ENCODE measurements around the gene GAS2L2. TPM values are rescaled to one million over a fixed set of nuclear protein-coding genes. Genes with fewer than 3 reads are reported as not detected.

Gene GAS2L2
- total RNA-seq, 1 experiment from 2014 or later: not detected

DNA sequence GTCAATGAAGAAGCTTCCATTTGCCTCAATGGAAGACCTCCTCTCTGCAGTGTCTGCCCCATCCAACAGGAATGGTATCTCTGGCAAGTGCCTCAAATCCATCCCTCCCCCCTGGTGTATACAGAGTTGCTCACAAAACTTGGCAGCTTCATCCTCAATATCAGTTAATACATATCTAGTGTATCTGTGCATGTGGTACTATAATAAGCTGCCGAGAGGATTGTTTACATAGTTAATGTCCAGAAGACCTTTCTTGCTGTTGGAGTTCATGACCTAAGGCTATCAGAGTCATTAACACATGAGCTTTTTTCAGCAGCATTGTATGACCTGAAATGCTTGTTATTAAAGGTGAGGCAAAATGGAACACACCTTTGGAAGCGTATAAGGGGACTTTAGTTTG is 35.6 kb downstream of the GAS2L2 start:
- POLR2A ChIA-PET: no interaction called here
- Histone ChIP-seq H3K4me1 (ENCODE audit: control insufficient read depth, insufficient read depth, low read length) (no peaks in the 10 kb centered on the region), H3K27me3 (ENCODE audit: control insufficient read depth, insufficient read depth, low read length) (no peaks in the 10 kb centered on the region), H3K9me3 (ENCODE audit: control insufficient read depth, insufficient read depth, low read depth, low read length) (no peaks in the 10 kb centered on the region), H3K27ac (ENCODE audit: low read length) (no peak overlapping the region), H3K4me3 (ENCODE audit: low read depth in 2 of 2, low read length in 2 of 2) (no peak overlapping the region), H3K36me3 (ENCODE audit: control insufficient read depth, insufficient read depth, low read length) (peaks cover 58% of the 10 kb centered on the region)
- in situ Hi-C loops (cut with HindIII; ENCODE audit: low pct_unique_long_range_greater_than_20kb, low sequenced_read_pairs) (no loop called here), intact Hi-C loops (cut with micrococcal nuclease; ENCODE audit: unreplicated experiment) (no loop called here)
- TF ChIP-seq, protein P1, sequence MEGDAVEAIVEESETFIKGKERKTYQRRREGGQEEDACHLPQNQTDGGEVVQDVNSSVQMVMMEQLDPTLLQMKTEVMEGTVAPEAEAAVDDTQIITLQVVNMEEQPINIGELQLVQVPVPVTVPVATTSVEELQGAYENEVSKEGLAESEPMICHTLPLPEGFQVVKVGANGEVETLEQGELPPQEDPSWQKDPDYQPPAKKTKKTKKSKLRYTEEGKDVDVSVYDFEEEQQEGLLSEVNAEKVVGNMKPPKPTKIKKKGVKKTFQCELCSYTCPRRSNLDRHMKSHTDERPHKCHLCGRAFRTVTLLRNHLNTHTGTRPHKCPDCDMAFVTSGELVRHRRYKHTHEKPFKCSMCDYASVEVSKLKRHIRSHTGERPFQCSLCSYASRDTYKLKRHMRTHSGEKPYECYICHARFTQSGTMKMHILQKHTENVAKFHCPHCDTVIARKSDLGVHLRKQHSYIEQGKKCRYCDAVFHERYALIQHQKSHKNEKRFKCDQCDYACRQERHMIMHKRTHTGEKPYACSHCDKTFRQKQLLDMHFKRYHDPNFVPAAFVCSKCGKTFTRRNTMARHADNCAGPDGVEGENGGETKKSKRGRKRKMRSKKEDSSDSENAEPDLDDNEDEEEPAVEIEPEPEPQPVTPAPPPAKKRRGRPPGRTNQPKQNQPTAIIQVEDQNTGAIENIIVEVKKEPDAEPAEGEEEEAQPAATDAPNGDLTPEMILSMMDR (IDR thresholded peaks at IDR 0.05): no peak
- no peak for TF ChIP-seq SIN3A (IDR thresholded peaks at IDR 0.05; ENCODE audit: borderline replicate concordance, insufficient read depth, low read depth, low read length)
- TF ChIP-seq, protein P2, sequence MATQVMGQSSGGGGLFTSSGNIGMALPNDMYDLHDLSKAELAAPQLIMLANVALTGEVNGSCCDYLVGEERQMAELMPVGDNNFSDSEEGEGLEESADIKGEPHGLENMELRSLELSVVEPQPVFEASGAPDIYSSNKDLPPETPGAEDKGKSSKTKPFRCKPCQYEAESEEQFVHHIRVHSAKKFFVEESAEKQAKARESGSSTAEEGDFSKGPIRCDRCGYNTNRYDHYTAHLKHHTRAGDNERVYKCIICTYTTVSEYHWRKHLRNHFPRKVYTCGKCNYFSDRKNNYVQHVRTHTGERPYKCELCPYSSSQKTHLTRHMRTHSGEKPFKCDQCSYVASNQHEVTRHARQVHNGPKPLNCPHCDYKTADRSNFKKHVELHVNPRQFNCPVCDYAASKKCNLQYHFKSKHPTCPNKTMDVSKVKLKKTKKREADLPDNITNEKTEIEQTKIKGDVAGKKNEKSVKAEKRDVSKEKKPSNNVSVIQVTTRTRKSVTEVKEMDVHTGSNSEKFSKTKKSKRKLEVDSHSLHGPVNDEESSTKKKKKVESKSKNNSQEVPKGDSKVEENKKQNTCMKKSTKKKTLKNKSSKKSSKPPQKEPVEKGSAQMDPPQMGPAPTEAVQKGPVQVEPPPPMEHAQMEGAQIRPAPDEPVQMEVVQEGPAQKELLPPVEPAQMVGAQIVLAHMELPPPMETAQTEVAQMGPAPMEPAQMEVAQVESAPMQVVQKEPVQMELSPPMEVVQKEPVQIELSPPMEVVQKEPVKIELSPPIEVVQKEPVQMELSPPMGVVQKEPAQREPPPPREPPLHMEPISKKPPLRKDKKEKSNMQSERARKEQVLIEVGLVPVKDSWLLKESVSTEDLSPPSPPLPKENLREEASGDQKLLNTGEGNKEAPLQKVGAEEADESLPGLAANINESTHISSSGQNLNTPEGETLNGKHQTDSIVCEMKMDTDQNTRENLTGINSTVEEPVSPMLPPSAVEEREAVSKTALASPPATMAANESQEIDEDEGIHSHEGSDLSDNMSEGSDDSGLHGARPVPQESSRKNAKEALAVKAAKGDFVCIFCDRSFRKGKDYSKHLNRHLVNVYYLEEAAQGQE (IDR thresholded peaks at IDR 0.05; ENCODE audit: insufficient read depth in 1 of 2, low read depth in 2 of 2, low read length in 1 of 2): no peak
- BruUV-seq (replicated peaks): no TSS peak
- ATAC-seq (0 out of 2 replicates have a peak, but pooled peaks have one; percentile 15), DNase-seq (ENCODE audit: low read depth, low spot score) (no peak)
- CTCF ChIA-PET: no interaction called here

DNA sequence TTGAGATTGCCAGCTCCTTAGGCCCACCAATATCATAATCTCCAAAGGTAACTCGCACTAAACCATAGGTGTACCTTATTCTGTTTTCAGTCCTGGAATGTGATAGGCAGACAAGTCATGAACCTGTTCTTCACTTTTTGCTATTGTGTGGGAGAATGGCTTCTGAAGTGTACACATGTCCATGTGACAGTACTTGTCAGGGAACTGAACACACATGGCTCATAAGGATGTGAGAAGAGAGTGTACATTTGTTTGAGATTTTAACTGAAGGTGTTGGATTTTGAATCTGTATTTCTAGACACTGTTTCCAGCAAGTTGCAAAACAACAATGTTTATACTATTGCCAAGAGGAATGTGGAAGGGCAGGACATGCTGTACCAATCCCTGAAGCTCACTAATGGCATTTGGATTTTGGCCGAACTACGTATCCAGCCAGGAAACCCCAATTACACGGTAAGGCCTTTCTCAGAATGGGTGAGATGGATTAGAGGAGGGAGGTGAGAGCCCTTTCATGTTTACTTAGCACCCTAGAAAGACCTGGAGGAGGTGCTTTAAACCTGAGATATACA is 36.1 kb downstream of the GAS2L2 start:
- no peaks in the 10 kb centered on the region for H3K4me1 ChIP-seq (ENCODE audit: control insufficient read depth, insufficient read depth, low read length)
- CTCF ChIA-PET: no interaction called here
- DNase-seq (ENCODE audit: low read depth, low spot score) (no peak), ATAC-seq (no peak)
- in situ Hi-C loops (cut with HindIII; ENCODE audit: low pct_unique_long_range_greater_than_20kb, low sequenced_read_pairs): no loop called here
- intact Hi-C loops (cut with micrococcal nuclease; ENCODE audit: unreplicated experiment): no loop called here
- H3K27ac ChIP-seq (ENCODE audit: low read length): no peak overlapping the region
- no TSS peak for BruUV-seq (replicated peaks)
- POLR2A ChIA-PET: no interaction called here
- H3K9me3 ChIP-seq (ENCODE audit: control insufficient read depth, insufficient read depth, low read depth, low read length): no peaks in the 10 kb centered on the region
- no peak overlapping the region for H3K4me3 ChIP-seq (ENCODE audit: low read depth in 2 of 2, low read length in 2 of 2)
- peaks cover 56% of the 10 kb centered on the region for H3K36me3 ChIP-seq (ENCODE audit: control insufficient read depth, insufficient read depth, low read length)
- no peaks in the 10 kb centered on the region for H3K27me3 ChIP-seq (ENCODE audit: control insufficient read depth, insufficient read depth, low read length)
- TF ChIP-seq, protein P1 (IDR thresholded peaks at IDR 0.05): no peak
- no peak for TF ChIP-seq POLR2AphosphoS5 (IDR thresholded peaks at IDR 0.05; ENCODE audit: low read depth, low read length)
- no peak for TF ChIP-seq SIN3A (IDR thresholded peaks at IDR 0.05; ENCODE audit: borderline replicate concordance, insufficient read depth, low read depth, low read length)
- TF ChIP-seq TCF7L2 (IDR thresholded peaks at IDR 0.05; ENCODE audit: low read depth, low read length): no peak
- TF ChIP-seq, protein P2 (IDR thresholded peaks at IDR 0.05; ENCODE audit: insufficient read depth in 1 of 2, low read depth in 2 of 2, low read length in 1 of 2): no peak

Data from Panc1 (cell line).